GM12878 (cell line): Measurements from ENCODE around the gene RFX5. TPM values are rescaled to one million over a fixed set of nuclear protein-coding genes. Genes with fewer than 3 reads are reported as not detected.

ENCODE experiments used
- ATAC-seq: fragments of 200-7000 bp; cut with Tn5 transposase; 3 replicates; pipeline ENCODE4 v1.9.1; 2020; ENCODE audit warnings: mild to moderate bottlenecking, moderate library complexity
- BruUV-seq: library from RNA; stranded (reverse); fragments of 400-500 nt; replicated peaks from 2 replicates; lab custom pipeline; 2021; lab: Mats Ljungman, UMichigan
- CTCF ChIA-PET: fragments of 300-600 bp; sonication (Branson Sonifier 250); formaldehyde crosslinking; extraction: SDS; loops from one replicate; lab custom pipeline; 2021; ENCODE audit warnings: inconsistent platforms; lab: Yijun Ruan, JAX
- POLR2A ChIA-PET: fragments of 350-600 bp; formaldehyde crosslinking; extraction: SDS; loops from one replicate; lab custom pipeline; 2021; ENCODE audit warnings: inconsistent platforms; lab: Charles Lee
- RAD21 ChIA-PET: fragments of 300-600 bp; sonication (Branson Sonifier 250); formaldehyde crosslinking; loops from one replicate; lab custom pipeline; 2023; ENCODE audit warnings: antibody characterized with exemption; ENCODE audit not compliant: unreplicated experiment; lab: Charles Lee
- SMC1A ChIA-PET: fragments of 300-600 bp; sonication (Branson Sonifier 250); formaldehyde crosslinking; loops from one replicate; lab custom pipeline; 2023; ENCODE audit not compliant: unreplicated experiment, uncharacterized antibody; lab: Charles Lee
- DNase-seq: peaks from one replicate; pipeline ENCODE4 v3.0.0-alpha.2; 2011; ENCODE audit warnings: low read depth, low spot score
- FAIRE-seq: peaks from 3 replicates; lab custom pipeline; 2011; peaks lifted over from hg19 to GRCh38; lab: Jason Lieb, UNC
- H2AFZ ChIP-seq: 2 replicates; pipeline ENCODE4 v1.6.0; 2011; ENCODE audit warnings: low read depth, low read length, control low read depth; ENCODE audit not compliant: control insufficient read depth
- H3K27ac ChIP-seq: 2 replicates; pipeline ENCODE4 v1.5.1; 2011; ENCODE audit warnings: control low read depth; ENCODE audit not compliant: control insufficient read depth, insufficient read depth
- H3K27me3 ChIP-seq, 2 experiments: replicated peaks in 1 of 2; 2 replicates each; pipeline versions ENCODE4 v1.6.0 to v1.6.1; 2011; ENCODE audit warnings: low read length in 1 of 2; ENCODE audit not compliant: control insufficient read depth in 2 of 2, insufficient read depth in 2 of 2
- H3K36me3 ChIP-seq, 2 experiments: 2 replicates each; pipeline ENCODE4 v1.5.1; 2011; ENCODE audit warnings: low read length in 1 of 2; ENCODE audit not compliant: control insufficient read depth in 2 of 2, insufficient read depth in 2 of 2
- H3K4me1 ChIP-seq: 2 replicates; pipeline ENCODE4 v1.6.1; 2011; ENCODE audit warnings: mild to moderate bottlenecking, low read length, moderate library complexity, mixed read lengths; ENCODE audit not compliant: control insufficient read depth, insufficient read depth
- H3K4me2 ChIP-seq: 2 replicates; pipeline ENCODE4 v1.6.0; 2011; ENCODE audit warnings: control low read depth; ENCODE audit not compliant: control insufficient read depth, insufficient read depth
- H3K4me3 ChIP-seq: fragments of 200-600 bp; sonication (generic); 2 replicates; pipeline ENCODE4 v1.5.1; 2016
- H3K79me2 ChIP-seq: 2 replicates; pipeline ENCODE4 v1.6.0; 2011; ENCODE audit warnings: low read length; ENCODE audit not compliant: control insufficient read depth, insufficient read depth
- H3K9ac ChIP-seq: 2 replicates; pipeline ENCODE4 v1.8.0; 2011; ENCODE audit warnings: low read length, control low read depth, mixed read lengths; ENCODE audit not compliant: control insufficient read depth, insufficient read depth
- H3K9me3 ChIP-seq: replicated peaks from 3 replicates; pipeline ENCODE4 v1.5.1; 2011; ENCODE audit warnings: mild to moderate bottlenecking, low read length; ENCODE audit not compliant: control insufficient read depth, insufficient read depth
- H4K20me1 ChIP-seq: 2 replicates; pipeline ENCODE4 v1.6.0; 2011; ENCODE audit not compliant: control insufficient read depth, insufficient read depth
- ESRRA ChIP-seq: IDR thresholded peaks from 2 replicates; pipeline ENCODE4 v1.6.1; 2012; ENCODE audit warnings: mild to moderate bottlenecking, low read length, improper control_type of control experiment
- JUND ChIP-seq: IDR thresholded peaks from 2 replicates; pipeline ENCODE4 v1.6.1; 2012; ENCODE audit warnings: low read depth, mild to moderate bottlenecking, low read length, improper control_type of control experiment, moderate library complexity
- NFYA ChIP-seq: IDR thresholded peaks from 2 replicates; pipeline ENCODE4 v1.6.1; 2011; ENCODE audit warnings: low read depth, mild to moderate bottlenecking, low read length, improper control_type of control experiment, borderline replicate concordance
- POLR2A ChIP-seq: IDR thresholded peaks from 2 replicates; pipeline ENCODE4 v1.6.1; 2011; ENCODE audit warnings: low read depth, mild to moderate bottlenecking, low read length
- POLR2AphosphoS5 ChIP-seq: IDR thresholded peaks from 2 replicates; pipeline ENCODE4 v1.6.1; 2011; ENCODE audit warnings: mild to moderate bottlenecking, low read length, inconsistent platforms
- WGBS: methylation state at CpG from one replicate; pipeline ENCODE4 v1.1.6; 2016; ENCODE audit warnings: low lambda C conversion rate; ENCODE audit not compliant: insufficient replicate concordance, insufficient coverage; ENCODE audit errors: missing lambda C conversion rate; 5-methylcytosine and 5-hydroxymethylcytosine counted together
- in situ Hi-C: fragments of 300-500 bp; cut with MboI; formaldehyde crosslinking; loops from 9 replicates; pipeline ENCODE4 v1.14.3; 2018; ENCODE audit warnings: mixed read lengths
- intact Hi-C: fragments of 100-400 bp; cut with micrococcal nuclease; formaldehyde crosslinking; loops from one replicate; pipeline ENCODE4 v1.14.2; 2022; ENCODE audit not compliant: unreplicated experiment
- polyA plus RNA-seq, 11 experiments: library from polyadenylated mRNA; depleted of rRNA in 4 of 11; unstranded in 6 of 11; stranded (reverse) in 5 of 11; fragments of >200 nt; fragmentation: Nextera tagmentation in 4 of 11; fragmentation: Illumina TruSeq in 1 of 11; extraction: Ambion mirVana in 4 of 11; extraction: Trizol in 1 of 11; gene quantifications; 1 replicate in 1 of 11; 2 replicates in 10 of 11; pipeline versions ENCODE4 v1.2.1 to v1.2.3, GENCODE V29; 2011 to 2016; ENCODE audit warnings: inconsistent platforms in 2 of 11, missing spikeins in 2 of 11, low read depth in 1 of 11
- total RNA-seq, 4 experiments: library from RNA; depleted of rRNA in 3 of 4; stranded (reverse); fragments of >200 nt in 3 of 4; fragmentation: Illumina TruSeq in 1 of 4; extraction: Trizol in 1 of 4; gene quantifications; 2 replicates each; pipeline versions ENCODE4 v1.2.1 to v1.2.3, GENCODE V29; 2013 to 2021

Gene RFX5
- total and polyA plus RNA-seq, 10 of the 15 experiments (the other 5 are each of a cell fraction or from before 2014, with no cell fraction given): 14.1 to 198 (median 124) TPM

DNA sequence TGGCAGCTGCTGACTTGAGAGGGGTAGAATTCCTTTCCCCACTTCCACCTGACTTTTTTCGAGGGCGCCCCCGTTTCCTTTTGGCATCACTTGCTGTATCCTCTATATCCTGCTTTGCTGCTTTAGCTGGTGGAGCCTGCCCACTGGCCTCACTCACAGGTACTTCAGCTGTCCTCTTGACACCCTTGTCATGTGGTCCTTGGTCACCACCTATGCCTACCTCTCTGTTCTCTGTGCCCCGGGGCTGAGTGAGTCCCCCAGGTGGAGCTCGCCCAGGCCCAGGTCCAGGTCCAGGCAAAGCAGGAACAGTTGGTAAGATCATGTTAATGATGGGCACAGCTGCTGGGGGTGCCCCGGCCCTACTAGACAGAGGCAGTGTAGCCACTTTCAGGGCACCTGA, 4.5 kb downstream of the RFX5 start:
- TF ChIP-seq JUND (no peak), ESRRA (no peak), POLR2A (0 out of 2 replicates have a peak, but pooled peaks have one; percentile 15)
- Histone ChIP-seq H4K20me1 (no peaks in the 10 kb centered on the region), H3K4me2 (no peak overlapping the region), H2AFZ (no peak overlapping the region), H3K4me3 (no peak overlapping the region), H3K9ac (no peak overlapping the region), H3K27ac (no peak overlapping the region), H3K9me3 (no peaks in the 10 kb centered on the region), H3K36me3 (peaks cover 14 to 19% of the 10 kb centered on the region in 2 experiments), H3K79me2 (peaks cover 23% of the 10 kb centered on the region), H3K27me3 (no peaks in the 10 kb centered on the region), H3K4me1 (no peaks in the 10 kb centered on the region; the same call in 1 of the 2 replicates)
- ChIA-PET RAD21 (interaction anchor here (1.0 to 2.0 kb wide), 2 partner anchors 42 to 59 kb away, joined by 3 to 6 read pairs; no protein-coding TSS in a partner anchor), CTCF (interaction anchor here (0.8 to 8.9 kb wide), 4 partner anchors 16 to 53 kb away, joined by 3 to 164 read pairs (median 30); partner anchors contain the start of gene PI4KB), SMC1A (interaction anchor here (0.8 to 5.4 kb wide), 3 partner anchors 11 to 42 kb away, joined by 3 to 82 read pairs (median 3); partner anchors contain the start of gene PI4KB), POLR2A (interaction anchor here (1.2 to 10.9 kb wide), 2 partner anchors 17 to 57 kb away, joined by 7 to 110 read pairs; partner anchors contain the start of genes PI4KB and PSMB4)
- no TSS peak for BruUV-seq
- WGBS: 90% methylated on average over 6 of the region's 6 CpGs
- intact Hi-C loops: no loop called here
- ATAC-seq (no peak), FAIRE-seq (no peak), DNase-seq (no peak)
- in situ Hi-C loops: loop anchor here (5.0 kb wide), 1 partner anchor 150 kb away; the partner anchor contains the start of gene VPS72

DNA sequence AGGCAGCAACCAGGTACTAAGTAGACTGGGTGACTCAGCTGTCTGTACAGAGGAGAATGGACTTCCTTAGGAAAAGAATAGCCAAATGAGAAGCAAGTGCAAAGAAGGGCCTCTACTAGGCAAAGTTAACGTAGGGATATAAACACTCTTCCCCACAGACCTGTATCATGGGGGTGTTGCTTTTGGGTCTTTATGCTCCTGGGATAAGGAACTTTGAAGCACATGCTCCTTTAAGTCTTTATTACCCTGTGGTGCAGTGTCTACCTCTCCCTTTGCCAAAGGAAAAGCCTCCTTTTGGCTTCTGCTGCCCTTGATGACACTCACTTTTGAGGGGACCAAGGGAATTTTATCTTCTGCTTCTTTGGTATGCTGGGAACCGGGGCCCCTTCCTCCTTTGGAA, 5.0 kb downstream of the RFX5 start:
- intact Hi-C loops: no loop called here
- TF ChIP-seq POLR2AphosphoS5 (peak; percentile 52), NFYA (no peak)
- ChIA-PET SMC1A (interaction anchor here (1.0 to 5.4 kb wide), 6 partner anchors 11 to 103 kb away, joined by 3 to 82 read pairs (median 11); partner anchors contain the start of genes PI4KB and PSMB4), RAD21 (interaction anchor here (1.0 to 2.6 kb wide), 2 partner anchors 31 to 59 kb away, joined by 3 to 18 read pairs; no protein-coding TSS in a partner anchor), CTCF (interaction anchor here (0.7 to 8.9 kb wide), 7 partner anchors 8 to 469 kb away, joined by 3 to 164 read pairs (median 21); partner anchors contain the start of gene ZNF687), POLR2A (interaction anchor here (1.2 to 10.9 kb wide), 2 partner anchors 16 to 57 kb away, joined by 7 to 110 read pairs; partner anchors contain the start of genes PI4KB and PSMB4)
- H3K4me3 ChIP-seq: no peak overlapping the region
- H2AFZ ChIP-seq: no peak overlapping the region
- H3K9me3 ChIP-seq: no peaks in the 10 kb centered on the region
- no peak for ATAC-seq
- FAIRE-seq: no peak
- H4K20me1 ChIP-seq: no peaks in the 10 kb centered on the region
- no peak overlapping the region for H3K27ac ChIP-seq
- in situ Hi-C loops: loop anchor here (5.0 kb wide), 1 partner anchor 150 kb away; the partner anchor contains the start of gene VPS72
- DNase-seq: no peak
- no peaks in the 10 kb centered on the region for H3K27me3 ChIP-seq
- no peaks in the 10 kb centered on the region; the same call in 1 of the 2 replicates for H3K4me1 ChIP-seq
- BruUV-seq: no TSS peak
- WGBS: 100% methylated on average over 2 of the region's 2 CpGs
- no peak overlapping the region for H3K4me2 ChIP-seq
- peaks cover 23% of the 10 kb centered on the region for H3K79me2 ChIP-seq
- no peak overlapping the region for H3K9ac ChIP-seq
- peaks cover 14 to 19% of the 10 kb centered on the region in 2 experiments for H3K36me3 ChIP-seq
